GM12873 (cell line): ENCODE measurements around the gene LAMC1.

Experiments
- TF ChIP-seq, protein P1 (sequence below): IDR thresholded peaks from 2 replicates; pipeline ENCODE4 v1.5.1; 2012; ENCODE audit warnings: low read depth, mild to moderate bottlenecking, moderate library complexity, low read length, control low read depth; ENCODE audit not compliant: insufficient read depth; ENCODE audit errors: missing control alignments

Gene LAMC1

DNA sequence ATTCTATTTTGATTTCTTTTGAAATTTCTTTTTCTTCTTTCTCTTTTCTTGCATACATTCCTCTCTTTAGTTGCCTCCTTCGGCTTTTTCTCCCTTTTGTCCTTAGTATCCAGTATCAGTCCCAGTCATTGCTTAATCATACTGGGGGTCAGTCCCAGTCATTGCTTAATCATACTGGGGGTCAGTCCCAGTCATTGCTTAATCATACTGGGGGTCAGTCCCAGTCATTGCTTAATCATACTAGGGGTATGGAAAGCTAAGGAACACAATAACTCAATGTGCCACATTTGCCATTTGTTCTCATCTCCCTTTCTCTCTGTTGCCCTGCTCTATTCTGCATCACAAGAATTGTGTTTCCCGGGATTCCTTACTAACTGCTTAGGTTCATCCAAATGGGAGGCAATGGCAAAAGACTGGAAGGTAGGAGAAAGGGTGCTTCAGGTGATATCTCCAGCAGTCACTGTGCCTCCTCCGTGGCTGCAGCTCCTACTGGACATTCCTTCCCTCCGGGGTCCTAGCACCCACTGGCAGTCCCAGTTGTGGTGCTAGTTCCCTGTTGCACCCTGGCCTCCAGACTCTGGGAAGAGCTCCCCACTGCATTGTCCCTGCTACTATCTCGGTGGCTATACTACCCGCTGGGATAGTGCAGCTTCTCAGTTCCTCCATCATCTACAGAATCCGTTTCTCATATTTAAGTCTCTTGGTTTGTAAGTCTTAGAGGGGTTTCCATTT is 32.6 kb upstream of the LAMC1 start:
- TF ChIP-seq, protein P1, sequence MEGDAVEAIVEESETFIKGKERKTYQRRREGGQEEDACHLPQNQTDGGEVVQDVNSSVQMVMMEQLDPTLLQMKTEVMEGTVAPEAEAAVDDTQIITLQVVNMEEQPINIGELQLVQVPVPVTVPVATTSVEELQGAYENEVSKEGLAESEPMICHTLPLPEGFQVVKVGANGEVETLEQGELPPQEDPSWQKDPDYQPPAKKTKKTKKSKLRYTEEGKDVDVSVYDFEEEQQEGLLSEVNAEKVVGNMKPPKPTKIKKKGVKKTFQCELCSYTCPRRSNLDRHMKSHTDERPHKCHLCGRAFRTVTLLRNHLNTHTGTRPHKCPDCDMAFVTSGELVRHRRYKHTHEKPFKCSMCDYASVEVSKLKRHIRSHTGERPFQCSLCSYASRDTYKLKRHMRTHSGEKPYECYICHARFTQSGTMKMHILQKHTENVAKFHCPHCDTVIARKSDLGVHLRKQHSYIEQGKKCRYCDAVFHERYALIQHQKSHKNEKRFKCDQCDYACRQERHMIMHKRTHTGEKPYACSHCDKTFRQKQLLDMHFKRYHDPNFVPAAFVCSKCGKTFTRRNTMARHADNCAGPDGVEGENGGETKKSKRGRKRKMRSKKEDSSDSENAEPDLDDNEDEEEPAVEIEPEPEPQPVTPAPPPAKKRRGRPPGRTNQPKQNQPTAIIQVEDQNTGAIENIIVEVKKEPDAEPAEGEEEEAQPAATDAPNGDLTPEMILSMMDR: no peak

DNA sequence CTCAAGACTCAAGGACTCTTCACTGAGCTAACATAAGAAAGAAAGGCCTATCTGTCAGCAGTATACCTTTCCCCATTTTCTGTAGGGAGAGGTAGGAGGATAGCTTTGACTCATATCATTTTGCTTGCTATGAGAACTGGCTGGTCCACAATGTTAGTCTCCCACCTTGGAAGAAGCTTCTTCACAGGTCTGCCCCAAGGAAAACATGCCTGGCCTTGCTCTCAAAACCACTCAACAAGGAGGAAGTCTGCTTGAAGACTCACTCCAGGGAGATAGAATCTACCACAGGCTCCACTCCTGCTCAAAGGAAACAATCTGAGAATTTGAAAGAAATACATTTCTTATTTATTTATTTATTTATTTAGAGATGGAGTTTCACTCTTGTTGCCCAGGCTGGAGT is 29.5 kb upstream of the LAMC1 start:
- TF ChIP-seq, protein P1: no peak

GRCh38 chr1:182995894-182996293 is 27.3 kb upstream of the LAMC1 start:
- TF ChIP-seq, protein P1: no peak

DNA sequence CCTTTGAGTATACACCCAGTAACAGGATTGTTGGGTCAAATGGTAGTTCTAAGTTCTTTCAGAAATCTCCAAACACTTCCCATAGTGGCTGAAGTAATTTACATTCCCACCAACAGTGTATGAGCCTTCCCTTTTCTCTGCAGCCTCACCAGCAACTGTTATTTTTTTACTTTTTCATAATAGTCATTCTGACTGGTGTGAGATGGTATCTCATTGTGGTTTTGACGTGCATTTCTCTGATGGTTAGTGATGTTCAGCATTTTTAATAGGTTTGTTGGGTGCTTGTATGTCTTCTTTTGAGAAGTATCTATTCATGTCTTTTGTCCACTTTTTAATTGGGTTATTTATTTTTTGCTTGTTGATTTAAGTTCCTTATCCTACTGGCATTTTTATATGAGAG is 26.4 kb upstream of the LAMC1 start:
- TF ChIP-seq, protein P1: no peak

GRCh38 chr1:182998482-182998881 is 24.7 kb upstream of the LAMC1 start:
- TF ChIP-seq, protein P1: no peak

DNA sequence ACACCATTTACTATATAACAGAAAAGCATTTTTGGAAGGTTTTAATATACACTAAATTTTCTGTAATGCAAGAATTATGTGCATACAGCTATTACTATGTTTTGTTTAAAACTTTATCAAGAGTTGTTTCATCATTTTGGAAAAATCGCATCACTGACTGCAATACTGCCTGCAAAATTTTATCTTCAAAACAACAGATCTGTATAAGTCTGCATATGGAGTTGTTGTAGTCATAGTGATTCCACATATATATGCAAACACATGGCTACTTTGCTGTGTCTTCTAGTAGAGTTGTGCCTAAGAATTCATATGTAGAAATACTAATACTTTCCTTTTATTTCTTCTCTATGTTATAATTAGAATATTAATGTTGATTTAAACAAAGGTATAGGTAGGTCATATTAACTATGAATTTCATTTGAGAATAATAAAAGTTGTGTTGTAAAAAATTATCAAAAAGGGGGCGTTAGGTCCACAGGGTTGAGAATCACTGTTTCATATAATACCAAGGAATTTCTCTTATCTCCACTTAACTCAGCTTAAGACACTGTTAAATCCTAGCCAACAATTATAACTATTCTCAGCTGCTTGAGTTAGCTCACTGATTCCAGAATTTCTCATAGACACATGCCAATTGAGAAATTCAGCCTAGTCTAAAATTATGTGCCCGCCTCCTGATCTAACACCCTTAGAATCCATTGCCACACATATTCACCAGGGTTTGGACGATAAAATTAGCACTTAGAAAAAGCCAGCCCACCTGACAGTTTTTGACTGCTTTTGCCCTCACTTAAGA is 22.9 kb upstream of the LAMC1 start:
- TF ChIP-seq, protein P1: no peak

- TF ChIP-seq, protein P1: no peak
Observed at GRCh38 chr1:183002267-183002666, 21.0 kb upstream of the LAMC1 start.
